Tibial nerve (tissue), 4 donors: ENCODE measurements around the gene DCLK2. TPM values are rescaled to one million over a fixed set of nuclear protein-coding genes. Genes with fewer than 3 reads are reported as not detected.

Experiments used
- DNase-seq, 2 donors: peaks; one replicate each; pipeline ENCODE4 v3.0.0-alpha.2; 2019; ENCODE audit warnings: low spot score in 2 of 2
- H3K27ac ChIP-seq, 4 donors: fragments of 200-600 bp; sonication (generic) in 3 of 4; one replicate each; pipeline ENCODE4 v1.5.1; 2017 to 2019; ENCODE audit warnings: mild to moderate bottlenecking in 1 of 4
- H3K27me3 ChIP-seq, 2 donors: fragments of 200-600 bp; sonication (generic) in 1 of 2; one replicate each; pipeline versions ENCODE4 v1.5.1 to v1.6.0; 2017 to 2019
- H3K36me3 ChIP-seq, 3 donors: fragments of 200-600 bp; sonication (generic); one replicate each; pipeline ENCODE4 v1.5.1; 2018 to 2019
- H3K4me1 ChIP-seq, 4 donors: fragments of 200-600 bp; sonication (generic) in 3 of 4; one replicate each; pipeline ENCODE4 v1.5.1; 2017 to 2019
- H3K4me3 ChIP-seq, 4 donors: fragments of 200-600 bp; sonication (generic) in 3 of 4; one replicate each; pipeline ENCODE4 v1.5.1; 2017 to 2019; ENCODE audit warnings: mild to moderate bottlenecking in 1 of 4, moderate library complexity in 1 of 4
- H3K9me3 ChIP-seq, 4 donors: fragments of 200-600 bp; sonication (generic) in 3 of 4; one replicate each; pipeline ENCODE4 v1.5.1; 2017 to 2019
- CTCF ChIP-seq, 5 experiments: fragments of 200-600 bp in 3 of 5; fragments of 450-650 bp in 2 of 5; sonication (generic) in 3 of 5; IDR thresholded peaks; one replicate each; pipeline ENCODE4 v1.5.1; 2016 to 2019; ENCODE audit warnings: antibody characterized with exemption in 5 of 5, mild to moderate bottlenecking in 3 of 5, moderate library complexity in 2 of 5
- EP300 ChIP-seq, 2 donors: sonication (generic); formaldehyde crosslinking; IDR thresholded peaks; one replicate each; pipeline ENCODE4 v1.6.1; 2017; ENCODE audit warnings: antibody characterized with exemption in 2 of 2, mild to moderate bottlenecking in 1 of 2
- POLR2A ChIP-seq, 2 donors: fragments of 450-650 bp; IDR thresholded peaks; one replicate each; pipeline ENCODE4 v1.6.1; 2017; ENCODE audit warnings: antibody characterized with exemption in 2 of 2, mild to moderate bottlenecking in 2 of 2, moderate library complexity in 2 of 2
- WGBS, 2 donors: methylation state at CpG; one replicate each; pipeline ENCODE4 v1.1.5; 2018; 5-methylcytosine and 5-hydroxymethylcytosine counted together
- total RNA-seq, 4 donors: library from RNA; depleted of rRNA; stranded (reverse); fragments of >200 nt; gene quantifications; one replicate each; pipeline ENCODE4 v1.1.0, GENCODE V29; 2016

The DCLK2 gene
- total RNA-seq, 4 donors from 2014 or later, result 9.8 to 15.6 (median 10.7) TPM

- H3K36me3 ChIP-seq, result no peaks in the 10 kb centered on the region
- H3K27ac ChIP-seq, result no peak overlapping the region
- DNase-seq, result no peak
- no peaks in the 10 kb centered on the region for H3K9me3 ChIP-seq
- no peak for TF ChIP-seq EP300 (IDR thresholded peaks at IDR 0.05)
- TF ChIP-seq CTCF (IDR thresholded peaks at IDR 0.05), result no peak
- TF ChIP-seq POLR2A (IDR thresholded peaks at IDR 0.05), result no peak
- H3K27me3 ChIP-seq, result no peaks in the 10 kb centered on the region
- WGBS, 2 donors, result 68 to 77% methylated on average over 3 of the region's 3 CpGs
- H3K4me3 ChIP-seq, result no peak overlapping the region
- H3K4me1 ChIP-seq, result peaks cover 0 to 3% (median 0%) of the 10 kb centered on the region in 4 donors
Observed at GRCh38 chr4:150136036-150136435, 57.8 kb downstream of the DCLK2 start.

GRCh38 chr4:150136481-150136880 is 58.2 kb downstream of the DCLK2 start:
- H3K9me3 ChIP-seq, result no peaks in the 10 kb centered on the region
- TF ChIP-seq EP300 (IDR thresholded peaks at IDR 0.05) (no peak), CTCF (IDR thresholded peaks at IDR 0.05) (no peak), POLR2A (IDR thresholded peaks at IDR 0.05) (no peak)

GRCh38 chr4:150139297-150139865 is 61.1 kb downstream of the DCLK2 start:
- Histone ChIP-seq H3K4me3 (no peak overlapping the region), H3K9me3 (peaks cover 0 to 5% (median 3%) of the 10 kb centered on the region in 4 donors), H3K4me1 (peaks cover 0 to 7% (median 2%) of the 10 kb centered on the region in 4 donors), H3K27me3 (no peaks in the 10 kb centered on the region), H3K36me3 (no peaks in the 10 kb centered on the region), H3K27ac (no peak overlapping the region)
- DNase-seq, result no peak
- WGBS, 2 donors, result 76 to 81% methylated on average over 4 of the region's 4 CpGs
- TF ChIP-seq CTCF (IDR thresholded peaks at IDR 0.05) (no peak), EP300 (IDR thresholded peaks at IDR 0.05) (no peak)

More at GRCh38 chr4:150136481-150136880, 58.2 kb downstream of the DCLK2 start:
- no peak overlapping the region for H3K27ac ChIP-seq
- H3K4me1 ChIP-seq, result peaks cover 0 to 5% (median 2%) of the 10 kb centered on the region in 4 donors
- H3K36me3 ChIP-seq, result no peaks in the 10 kb centered on the region
- H3K27me3 ChIP-seq, result no peaks in the 10 kb centered on the region
- DNase-seq, result no peak
- H3K4me3 ChIP-seq, result no peak overlapping the region

- no peak overlapping the region for H3K4me3 ChIP-seq
Observed at GRCh38 chr4:150140774-150141400, 62.6 kb downstream of the DCLK2 start.

More at GRCh38 chr4:150140774-150141400, 62.6 kb downstream of the DCLK2 start:
- Histone ChIP-seq H3K27me3 (no peaks in the 10 kb centered on the region), H3K27ac (peak overlapping the region in 1 of 4 donors; percentile 33), H3K9me3 (peaks cover 0 to 5% (median 3%) of the 10 kb centered on the region in 4 donors), H3K36me3 (no peaks in the 10 kb centered on the region), H3K4me1 (peaks cover 0 to 7% (median 2%) of the 10 kb centered on the region in 4 donors)
- no peak for DNase-seq
- 55 to 58% methylated on average over 5 of the region's 5 CpGs for WGBS, 2 donors
- TF ChIP-seq EP300 (IDR thresholded peaks at IDR 0.05) (no peak), CTCF (IDR thresholded peaks at IDR 0.05) (no peak), POLR2A (IDR thresholded peaks at IDR 0.05) (no peak)
